Raji (cell line): ENCODE data around the gene PLXNA2.

Experiments
- POLR2A ChIP-seq: IDR thresholded peaks from 2 replicates; pipeline ENCODE4 v1.6.1; 2011; ENCODE audit warnings: low read depth, low read length, control low read depth; ENCODE audit not compliant: insufficient read depth

Gene PLXNA2

GRCh38 chr1:208150833-208151458, 93.2 kb downstream of the PLXNA2 start:
- TF ChIP-seq POLR2A = no peak

GRCh38 chr1:208149776-208150514, 94.2 kb downstream of the PLXNA2 start:
- no peak for TF ChIP-seq POLR2A

- no peak for TF ChIP-seq POLR2A
Observed at GRCh38 chr1:208149213-208149612, 95.0 kb downstream of the PLXNA2 start.

- TF ChIP-seq POLR2A = no peak
Observed at GRCh38 chr1:208148380-208148779, 95.8 kb downstream of the PLXNA2 start.

DNA sequence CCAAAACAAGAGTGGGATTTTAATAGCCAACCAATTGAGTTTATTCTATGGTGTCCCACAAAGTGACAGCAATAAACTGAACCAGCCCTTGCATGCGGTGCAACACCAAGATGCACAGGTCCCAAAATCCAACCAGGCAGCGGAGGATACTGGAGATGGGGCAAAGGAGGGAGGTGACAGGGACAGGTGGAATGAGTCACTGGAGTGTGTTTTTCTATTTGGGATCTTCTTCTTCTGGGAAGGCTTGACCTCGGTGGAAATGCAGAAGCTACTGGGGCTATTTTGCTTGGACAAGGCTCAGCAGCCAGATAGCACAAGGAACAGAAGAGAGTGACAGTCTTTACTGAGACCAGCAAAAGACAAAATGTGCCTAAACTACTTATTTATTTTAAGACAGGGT, 97.5 kb downstream of the PLXNA2 start:
- no peak for TF ChIP-seq POLR2A

DNA sequence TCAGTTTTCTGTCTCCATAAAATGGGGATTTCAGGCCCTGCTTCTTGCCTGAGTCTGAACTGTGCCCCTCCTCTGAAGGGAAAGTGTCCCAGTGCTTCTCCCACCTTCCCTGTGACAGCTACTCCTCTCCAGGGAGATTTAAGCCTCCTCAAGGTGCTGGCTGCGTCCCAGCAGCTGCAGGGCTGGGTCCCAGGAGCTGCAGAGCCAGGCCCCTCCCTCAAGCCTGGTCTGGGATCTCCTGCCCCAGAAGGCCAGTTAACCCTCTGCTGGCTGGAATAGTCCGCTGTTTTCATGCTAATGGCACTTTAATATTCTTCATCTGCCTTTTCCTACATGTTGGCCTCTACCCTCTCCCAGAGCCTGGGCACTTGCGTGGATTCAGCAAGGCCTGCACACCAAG, 99.0 kb downstream of the PLXNA2 start:
- no peak for TF ChIP-seq POLR2A

- no peak for TF ChIP-seq POLR2A
Observed at GRCh38 chr1:208142590-208143382, 101.4 kb downstream of the PLXNA2 start.

DNA sequence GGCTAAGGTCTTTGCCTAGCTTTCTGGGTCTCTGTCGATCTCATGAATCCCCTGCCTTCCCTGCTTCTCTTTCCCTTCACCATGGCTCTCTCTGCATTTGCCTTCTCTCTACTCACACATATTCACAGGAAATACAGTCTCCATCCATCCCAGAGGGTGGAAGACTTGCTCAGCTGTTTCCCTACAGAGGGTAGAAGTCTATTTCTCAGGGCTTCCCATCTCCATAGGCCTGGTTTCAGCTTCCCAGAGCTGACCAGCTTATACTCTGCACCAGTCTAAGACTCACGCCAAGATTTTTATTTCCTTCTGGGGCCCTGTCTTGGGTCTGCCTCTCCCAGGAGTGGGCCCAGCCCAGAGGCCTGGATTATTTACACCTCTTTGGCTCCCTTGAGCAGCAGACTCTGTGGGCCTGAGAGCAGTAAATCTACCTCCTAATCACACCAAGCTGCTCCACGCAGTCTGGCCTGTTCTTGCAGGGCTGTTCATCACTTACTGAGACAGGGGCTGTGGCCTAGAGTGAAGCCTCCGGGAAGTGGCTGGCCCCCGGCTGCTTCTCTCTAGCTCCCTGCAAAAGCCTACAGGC, 102.5 kb downstream of the PLXNA2 start:
- TF ChIP-seq POLR2A = no peak

- TF ChIP-seq POLR2A = no peak
Observed at GRCh38 chr1:208139434-208140045, 104.6 kb downstream of the PLXNA2 start.

GRCh38 chr1:208137193-208137592, 107.0 kb downstream of the PLXNA2 start:
- TF ChIP-seq POLR2A = no peak

- no peak for TF ChIP-seq POLR2A
Observed at GRCh38 chr1:208136459-208137182, 107.6 kb downstream of the PLXNA2 start.

- TF ChIP-seq POLR2A = no peak
Observed at GRCh38 chr1:208135354-208135753, 108.8 kb downstream of the PLXNA2 start.

- TF ChIP-seq POLR2A = no peak
Observed at GRCh38 chr1:208134491-208134890, 109.7 kb downstream of the PLXNA2 start.

DNA sequence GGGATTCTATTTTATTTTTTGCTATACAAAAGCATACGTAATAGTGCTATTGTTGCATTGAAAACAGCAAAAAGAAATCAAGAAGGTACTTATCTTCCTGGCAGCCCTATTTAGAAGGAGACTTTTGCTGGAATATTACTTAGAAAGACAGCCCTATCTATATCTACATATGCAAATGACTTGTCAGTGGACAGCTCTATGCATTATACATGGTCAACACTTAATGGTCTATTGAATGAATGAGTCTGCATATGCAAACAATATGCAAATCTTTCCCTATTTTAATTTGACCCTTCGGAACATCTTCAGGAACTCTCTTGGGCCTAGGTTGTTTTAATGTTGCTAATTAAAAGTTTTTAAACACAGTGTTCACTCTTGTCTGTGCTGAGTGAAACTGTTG, 110.8 kb downstream of the PLXNA2 start:
- no peak for TF ChIP-seq POLR2A
